H1 (cell line): ENCODE data around the gene PPRC1. TPM values are rescaled to one million over a fixed set of nuclear protein-coding genes. Genes with fewer than 3 reads are reported as not detected.

ENCODE experiments used
- CTCF ChIA-PET: fragments of 300-600 bp; sonication (Branson Sonifier 250); formaldehyde crosslinking; loops from one replicate; lab custom pipeline; 2021; ENCODE audit not compliant: partially characterized antibody; lab: Charles Lee
- POLR2A ChIA-PET: fragments of 300-600 bp; sonication (Branson Sonifier 250); formaldehyde crosslinking; loops from one replicate; lab custom pipeline; 2021; ENCODE audit warnings: inconsistent platforms; ENCODE audit not compliant: partially characterized antibody; lab: Charles Lee
- DNase-seq, 2 experiments: peaks; one replicate each; pipeline versions ENCODE4 v3.0.0 to v3.0.0-alpha.2; 2010 to 2022; ENCODE audit warnings: low spot score in 2 of 2, low read depth in 1 of 2, mixed read lengths in 1 of 2
- FAIRE-seq: peaks from 2 replicates; lab custom pipeline; 2011; peaks lifted over from hg19 to GRCh38; lab: Jason Lieb, UNC
- H2AFZ ChIP-seq: 2 replicates; pipeline ENCODE4 v1.8.1; 2012; ENCODE audit warnings: low read length, inconsistent platforms
- H2AK5ac ChIP-seq: 2 replicates; pipeline ENCODE4 v1.6.1; 2013; ENCODE audit warnings: low read depth, low read length
- H2BK120ac ChIP-seq: replicated peaks from 2 replicates; pipeline ENCODE3; 2013; ENCODE audit warnings: low read depth, low read length, inconsistent platforms
- H2BK12ac ChIP-seq: 2 replicates; pipeline ENCODE4 v1.6.1; 2013; ENCODE audit warnings: low read depth, low read length
- H2BK15ac ChIP-seq: 2 replicates; pipeline ENCODE4 v1.6.1; 2013; ENCODE audit warnings: low read length
- H2BK20ac ChIP-seq: 2 replicates; pipeline ENCODE4 v1.6.1; 2013; ENCODE audit warnings: low read length
- H2BK5ac ChIP-seq: 2 replicates; pipeline ENCODE4 v1.6.1; 2013; ENCODE audit warnings: low read depth, low read length
- H3K14ac ChIP-seq: 2 replicates; pipeline ENCODE4 v1.6.1; 2013; ENCODE audit warnings: inconsistent platforms; ENCODE audit not compliant: insufficient read length
- H3K18ac ChIP-seq: 2 replicates; pipeline ENCODE4 v1.6.1; 2013; ENCODE audit warnings: low read length; ENCODE audit errors: extremely low read depth
- H3K23ac ChIP-seq: 2 replicates; pipeline ENCODE4 v1.6.1; 2013; ENCODE audit warnings: inconsistent platforms; ENCODE audit not compliant: insufficient read length
- H3K23me2 ChIP-seq: 2 replicates; pipeline ENCODE4 v1.6.1; 2013; ENCODE audit warnings: low read depth, low read length
- H3K27ac ChIP-seq: 2 replicates; pipeline ENCODE4 v1.6.1; 2011; ENCODE audit warnings: low read depth, low read length, inconsistent platforms
- H3K27me3 ChIP-seq, 4 experiments: replicated peaks in 1 of 4; 1 replicate in 1 of 4; 2 replicates in 3 of 4; pipeline versions ENCODE4 v1.6.1 to v1.8.1; 2011 to 2013; ENCODE audit warnings: low read length in 3 of 4, mild to moderate bottlenecking in 3 of 4, inconsistent platforms in 2 of 4, mixed read lengths in 2 of 4, moderate library complexity in 1 of 4; ENCODE audit not compliant: control insufficient read depth in 3 of 4, insufficient read depth in 3 of 4; ENCODE audit errors: extremely low read depth in 1 of 4
- H3K36me3 ChIP-seq, 4 experiments: 2 replicates each; pipeline versions ENCODE4 v1.6.1 to v1.8.1; 2011 to 2013; ENCODE audit warnings: mild to moderate bottlenecking in 4 of 4, low read length in 3 of 4, moderate library complexity in 2 of 4, control low read depth in 1 of 4, inconsistent platforms in 1 of 4; ENCODE audit not compliant: insufficient read depth in 4 of 4, control insufficient read depth in 2 of 4
- H3K4ac ChIP-seq: replicated peaks from 2 replicates; pipeline ENCODE3; 2013; ENCODE audit warnings: low read length, low read depth, mixed read lengths, inconsistent platforms; ENCODE audit not compliant: insufficient read length
- H3K4me1 ChIP-seq, 4 experiments: replicated peaks in 1 of 4; 1 replicate in 1 of 4; 2 replicates in 3 of 4; pipeline versions ENCODE4 v1.6.1 to v1.8.1; 2011 to 2013; ENCODE audit warnings: low read length in 3 of 4, inconsistent platforms in 2 of 4, mixed read lengths in 1 of 4; ENCODE audit not compliant: insufficient read depth in 4 of 4, control insufficient read depth in 3 of 4
- H3K4me2 ChIP-seq, 2 experiments: 2 replicates each; pipeline versions ENCODE4 v1.6.1 to v1.8.1; 2011 to 2013; ENCODE audit warnings: low read depth in 2 of 2, low read length in 2 of 2, control low read depth in 1 of 2, inconsistent platforms in 1 of 2, mild to moderate bottlenecking in 1 of 2; ENCODE audit not compliant: insufficient read depth in 1 of 2
- H3K4me3 ChIP-seq, 4 experiments: fragments of 200-600, 300-600 bp in 1 of 4; sonication (generic), shearing (Covaris generic), sonication (Bioruptor Twin) in 1 of 4; 2 replicates each; pipeline versions ENCODE4 v1.5.1 to v1.8.1; 2011 to 2016; ENCODE audit warnings: low read length in 4 of 4, low read depth in 3 of 4, control low read depth in 2 of 4, inconsistent platforms in 2 of 4, mild to moderate bottlenecking in 2 of 4, mixed read lengths in 1 of 4, moderate library complexity in 1 of 4; ENCODE audit not compliant: insufficient read depth in 2 of 4; ENCODE audit errors: extremely low read depth in 1 of 4
- H3K56ac ChIP-seq: replicated peaks from 2 replicates; pipeline ENCODE3; 2013; ENCODE audit warnings: low read depth, mild to moderate bottlenecking, mixed read lengths, low read length, inconsistent platforms; ENCODE audit not compliant: insufficient read length
- H3K79me1 ChIP-seq: 2 replicates; pipeline ENCODE4 v1.6.1; 2013; ENCODE audit warnings: low read depth, low read length, control low read depth
- H3K79me2 ChIP-seq, 2 experiments: 2 replicates each; pipeline versions ENCODE4 v1.6.1 to v1.8.1; 2012 to 2013; ENCODE audit warnings: low read length in 2 of 2, mild to moderate bottlenecking in 2 of 2, inconsistent platforms in 1 of 2; ENCODE audit not compliant: insufficient read depth in 2 of 2, control insufficient read depth in 1 of 2
- H3K9ac ChIP-seq, 4 experiments: replicated peaks in 1 of 4; 1 replicate in 1 of 4; 2 replicates in 3 of 4; pipeline versions ENCODE4 v1.6.1 to v1.8.1; 2011 to 2013; ENCODE audit warnings: low read depth in 3 of 4, low read length in 3 of 4, control low read depth in 2 of 4, mild to moderate bottlenecking in 2 of 4, moderate library complexity in 2 of 4, inconsistent platforms in 1 of 4; ENCODE audit errors: extremely low read depth in 1 of 4
- H3K9me3 ChIP-seq, 2 experiments: 2 replicates each; pipeline versions ENCODE4 v1.6.1 to v1.8.1; 2012 to 2013; ENCODE audit warnings: mild to moderate bottlenecking in 2 of 2, moderate library complexity in 2 of 2, control low read depth in 1 of 2, inconsistent platforms in 1 of 2, low read depth in 1 of 2, low read length in 1 of 2, mixed read lengths in 1 of 2; ENCODE audit not compliant: insufficient read depth in 2 of 2
- H4K20me1 ChIP-seq, 2 experiments: replicated peaks in 1 of 2; 2 replicates each; pipeline versions ENCODE3 to v1.8.1; 2011 to 2013; ENCODE audit warnings: inconsistent platforms in 2 of 2, low read length in 2 of 2, mild to moderate bottlenecking in 1 of 2; ENCODE audit not compliant: insufficient read depth in 2 of 2, control insufficient read depth in 1 of 2
- H4K5ac ChIP-seq: 2 replicates; pipeline ENCODE4 v1.6.1; 2013; ENCODE audit warnings: low read length, low read depth, mixed read lengths, inconsistent platforms; ENCODE audit not compliant: insufficient read length
- H4K8ac ChIP-seq: 2 replicates; pipeline ENCODE4 v1.8.0; 2013; ENCODE audit warnings: mild to moderate bottlenecking, moderate library complexity, low read length, inconsistent platforms; ENCODE audit not compliant: insufficient read depth; ENCODE audit errors: extremely low read depth
- H4K91ac ChIP-seq: replicated peaks from 2 replicates; pipeline ENCODE3; 2013; ENCODE audit warnings: low read length, mixed read lengths, inconsistent platforms; ENCODE audit not compliant: insufficient read length
- ASH2L ChIP-seq: fragments of 200-600, 300-600 bp; sonication (generic); IDR thresholded peaks from one replicate; pipeline ENCODE4 v1.7.1; 2017; ENCODE audit warnings: low read length
- BRCA1 ChIP-seq: IDR thresholded peaks from 2 replicates; pipeline ENCODE4 v1.6.1; 2012; ENCODE audit warnings: low read depth, low read length, improper control_type of control experiment
- CHD2 ChIP-seq: IDR thresholded peaks from 2 replicates; pipeline ENCODE4 v1.6.1; 2012; ENCODE audit warnings: low read length, improper control_type of control experiment
- CTBP2 ChIP-seq: IDR thresholded peaks from 2 replicates; pipeline ENCODE4 v1.7.0; 2011; ENCODE audit warnings: borderline replicate concordance, mild to moderate bottlenecking, moderate library complexity, mixed read lengths, low read length; ENCODE audit not compliant: insufficient read depth, insufficient read length
- EZH2 ChIP-seq: fragments of 200-600 bp; sonication (generic); IDR thresholded peaks from 2 replicates; pipeline ENCODE4 v1.7.1; 2012; ENCODE audit warnings: low read depth, mild to moderate bottlenecking, moderate library complexity, low read length, inconsistent platforms; ENCODE audit not compliant: severe bottlenecking
- FOSL1 ChIP-seq: IDR thresholded peaks from 2 replicates; pipeline ENCODE4 v1.6.1; 2011; ENCODE audit warnings: mild to moderate bottlenecking, low read depth, low read length, moderate library complexity; ENCODE audit not compliant: insufficient read depth
- HDAC6 ChIP-seq: IDR thresholded peaks from one replicate; pipeline ENCODE4 v1.7.1; 2012; ENCODE audit warnings: low read depth, mild to moderate bottlenecking, inconsistent platforms, low read length, moderate library complexity
- KDM4A ChIP-seq: IDR thresholded peaks from one replicate; pipeline ENCODE4 v1.7.1; 2012; ENCODE audit warnings: low read depth, mild to moderate bottlenecking, moderate library complexity, low read length, inconsistent platforms; ENCODE audit not compliant: severe bottlenecking
- POLR2A ChIP-seq, 2 experiments: IDR thresholded peaks; 1 replicate in 1 of 2; 2 replicates in 1 of 2; pipeline ENCODE4 v1.6.1; 2011; ENCODE audit warnings: low read depth in 2 of 2, low read length in 2 of 2, mild to moderate bottlenecking in 2 of 2; ENCODE audit errors: control extremely low read depth in 1 of 2
- POU5F1 ChIP-seq: IDR thresholded peaks from 2 replicates; pipeline ENCODE4 v1.6.1; 2011; ENCODE audit warnings: low read depth, mild to moderate bottlenecking, low read length, moderate library complexity
- RAD21 ChIP-seq, 2 experiments: IDR thresholded peaks in 1 of 2; conservative IDR thresholded peaks in 1 of 2; 2 replicates each; pipeline ENCODE4 v1.6.1; 2011; ENCODE audit warnings: low read depth in 2 of 2, low read length in 2 of 2, improper control_type of control experiment in 1 of 2, inconsistent platforms in 1 of 2, mild to moderate bottlenecking in 1 of 2, moderate library complexity in 1 of 2
- SIX5 ChIP-seq: IDR thresholded peaks from 2 replicates; pipeline ENCODE4 v1.6.1; 2011; ENCODE audit warnings: mild to moderate bottlenecking, low read depth, low read length
- SP2 ChIP-seq: IDR thresholded peaks from 2 replicates; pipeline ENCODE4 v1.6.1; 2012; ENCODE audit warnings: mild to moderate bottlenecking, low read length, inconsistent platforms
- SRF ChIP-seq: IDR thresholded peaks from 2 replicates; pipeline ENCODE4 v1.6.1; 2011; ENCODE audit warnings: mild to moderate bottlenecking, low read depth, low read length, moderate library complexity
- ZNF274 ChIP-seq: IDR thresholded peaks from 2 replicates; pipeline ENCODE4 v1.7.0; 2012; ENCODE audit warnings: low read length, borderline replicate concordance; ENCODE audit errors: extremely low read depth
- WGBS, 2 experiments: shearing (Covaris generic) in 1 of 2; methylation state at CpG; one replicate each; pipeline versions ENCODE4 v1.1.6 to v1.1.7; 2013 to 2015; ENCODE audit warnings: low lambda C conversion rate in 2 of 2, mixed read lengths in 2 of 2, inconsistent platforms in 1 of 2, low coverage in 1 of 2, missing lambda C conversion rate in 1 of 2; ENCODE audit not compliant: insufficient replicate concordance in 2 of 2, insufficient coverage in 1 of 2, insufficient read length in 1 of 2; ENCODE audit errors: extremely low coverage in 1 of 2, missing lambda C conversion rate in 1 of 2; 5-methylcytosine and 5-hydroxymethylcytosine counted together
- polyA plus RNA-seq, 7 experiments: library from polyadenylated mRNA; depleted of rRNA in 3 of 7; stranded (reverse) in 5 of 7; unstranded in 2 of 7; fragments of >200 nt in 5 of 7; fragments of 200-250 nt in 2 of 7; gene quantifications; 1 replicate in 5 of 7; 2 replicates in 1 of 7; 4 replicates in 1 of 7; pipeline versions ENCODE4 v1.2.1 to v1.2.3, GENCODE V29; 2011 to 2013; ENCODE audit warnings: missing spikeins in 2 of 7, mixed read lengths in 2 of 7
- total RNA-seq: library from RNA; stranded (reverse); fragmentation: NEBNext Ultra II Directional; extraction: Animal tissue kit (Norgen Biotek cat#: 25700); gene quantifications from 2 replicates; pipeline ENCODE4 v1.2.1, GENCODE V29; 2021

PPRC1 gene
- total and polyA plus RNA-seq, 2 of the 8 experiments (the other 6 are each of a cell fraction or from before 2014, with no cell fraction given): 46.5 to 88.4 TPM

DNA sequence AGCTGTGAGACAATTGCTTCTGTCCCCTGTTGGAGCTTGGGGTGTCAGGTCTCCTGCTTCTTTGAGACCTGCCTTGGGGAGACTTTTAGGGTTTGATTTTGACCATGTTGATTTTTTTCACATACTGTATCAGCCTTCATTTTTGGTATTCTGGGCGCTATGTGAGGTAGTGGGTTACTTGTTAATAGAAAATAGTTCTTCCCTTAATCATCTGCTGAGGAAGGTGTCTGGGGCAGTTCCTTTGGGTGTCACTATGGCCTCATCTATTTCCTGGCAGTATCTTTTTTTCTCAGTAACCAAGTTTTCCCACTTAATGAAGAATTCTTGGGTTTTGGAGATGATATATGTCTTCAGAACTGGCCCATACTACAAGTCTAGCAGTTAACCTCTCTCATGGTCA lies 14.7 kb downstream of the PPRC1 start:
- FAIRE-seq (no peak), DNase-seq (no peak)
- Histone ChIP-seq H3K27me3 (no peaks in the 10 kb centered on the region), H4K8ac (no peak overlapping the region), H3K14ac (no peak overlapping the region), H3K79me1 (peaks cover 6% of the 10 kb centered on the region), H3K4me1 (peaks cover 0 to 6% (median 3%) of the 10 kb centered on the region in 4 experiments; a peak in 5 of 7 replicates), H3K79me2 (peaks cover 2 to 12% of the 10 kb centered on the region in 2 experiments), H3K23me2 (peaks cover 6% of the 10 kb centered on the region), H3K36me3 (peaks cover 52 to 72% (median 65%) of the 10 kb centered on the region in 4 experiments), H3K56ac (no peak overlapping the region), H2BK20ac (no peak overlapping the region), H3K4me2 (no peak overlapping the region), H3K23ac (no peak overlapping the region), H2AFZ (no peak overlapping the region), H3K9ac (no peak overlapping the region), H3K4ac (no peak overlapping the region), H2BK5ac (no peak overlapping the region), H2BK12ac (no peak overlapping the region), H3K4me3 (no peak overlapping the region), H4K20me1 (peaks cover 1 to 21% of the 10 kb centered on the region in 2 experiments), H3K9me3 (no peaks in the 10 kb centered on the region), H2BK120ac (no peak overlapping the region), H2BK15ac (no peak overlapping the region), H3K27ac (no peak overlapping the region), H3K18ac (no peak overlapping the region), H4K91ac (no peak overlapping the region), H2AK5ac (no peak overlapping the region), H4K5ac (no peak overlapping the region)
- POLR2A ChIA-PET: interaction anchor here (0.7 to 20.0 kb wide), 10 partner anchors 4 to 325 kb away, joined by 3 to 408 read pairs (median 3); partner anchors contain the start of gene NOLC1
- CTCF ChIA-PET: interaction anchor here (0.6 to 3.5 kb wide), 8 partner anchors 9 to 205 kb away, joined by 3 to 20 read pairs (median 4); no protein-coding TSS in a partner anchor
- WGBS, 2 experiments: 89% methylated on average over 1 of the region's 1 CpG; no CpG with 5 or more reads in 1 of the 2 experiments
- TF ChIP-seq RAD21 (IDR thresholded peaks at IDR 0.05 in 1 of 2, conservative IDR thresholded peaks at IDR 0.05 in 1 of 2; ENCODE audit: low read depth in 2 of 2, low read length in 2 of 2) (no peak), CTBP2 (no peak), FOSL1 (no peak), SP2 (no peak), SRF (no peak), CHD2 (no peak), BRCA1 (no peak), POLR2A (IDR thresholded peaks at IDR 0.05; ENCODE audit: control extremely low read depth in 1 of 2, low read depth in 2 of 2, low read length in 2 of 2) (no peak), SIX5 (no peak), POU5F1 (no peak), ASH2L (no peak), ZNF274 (no peak), EZH2 (no peak), HDAC6 (no peak), KDM4A (no peak)
